Gastrocnemius medialis (tissue), 4 donors: ENCODE results near the gene ATOH7.

Experiments used
- CTCF ChIP-seq, 5 experiments: fragments of 450-650 bp in 3 of 5; fragments of 200-600 bp in 2 of 5; sonication (generic) in 2 of 5; IDR thresholded peaks in 4 of 5; conservative IDR thresholded peaks in 1 of 5; 1 replicate in 4 of 5; 2 replicates in 1 of 5; pipeline ENCODE4 v1.5.1; 2016 to 2019; ENCODE audit warnings: antibody characterized with exemption in 5 of 5, mild to moderate bottlenecking in 3 of 5, moderate library complexity in 3 of 5
- POLR2A ChIP-seq, 2 donors: fragments of 450-650 bp; IDR thresholded peaks; one replicate each; pipeline ENCODE4 v1.6.1; 2017; ENCODE audit warnings: antibody characterized with exemption in 2 of 2, mild to moderate bottlenecking in 2 of 2, moderate library complexity in 2 of 2

- no peak for TF ChIP-seq POLR2A (IDR thresholded peaks at IDR 0.05)
- no peak for TF ChIP-seq CTCF (IDR thresholded peaks at IDR 0.05 in 4 of 5, conservative IDR thresholded peaks at IDR 0.05 in 1 of 5)
These were observed 37.8 kb upstream of the ATOH7 start for GRCh38 chr10:68269562-68270290.
